AG10803 (cell line): ENCODE measurements around the gene SLC25A43.

Source experiments
- DNase-seq: peaks from one replicate; pipeline ENCODE4 v3.0.0; 2010; ENCODE audit warnings: low read depth
- H3K4me3 ChIP-seq: 2 replicates; pipeline ENCODE4 v1.5.1; 2011; ENCODE audit warnings: mild to moderate bottlenecking, low read length, control low read depth
- TF ChIP-seq, protein P1 (sequence below): conservative IDR thresholded peaks from 2 replicates; pipeline ENCODE4 v1.5.1; 2011; ENCODE audit warnings: mild to moderate bottlenecking, low read length, control low read depth, inconsistent platforms

The SLC25A43 gene

DNA sequence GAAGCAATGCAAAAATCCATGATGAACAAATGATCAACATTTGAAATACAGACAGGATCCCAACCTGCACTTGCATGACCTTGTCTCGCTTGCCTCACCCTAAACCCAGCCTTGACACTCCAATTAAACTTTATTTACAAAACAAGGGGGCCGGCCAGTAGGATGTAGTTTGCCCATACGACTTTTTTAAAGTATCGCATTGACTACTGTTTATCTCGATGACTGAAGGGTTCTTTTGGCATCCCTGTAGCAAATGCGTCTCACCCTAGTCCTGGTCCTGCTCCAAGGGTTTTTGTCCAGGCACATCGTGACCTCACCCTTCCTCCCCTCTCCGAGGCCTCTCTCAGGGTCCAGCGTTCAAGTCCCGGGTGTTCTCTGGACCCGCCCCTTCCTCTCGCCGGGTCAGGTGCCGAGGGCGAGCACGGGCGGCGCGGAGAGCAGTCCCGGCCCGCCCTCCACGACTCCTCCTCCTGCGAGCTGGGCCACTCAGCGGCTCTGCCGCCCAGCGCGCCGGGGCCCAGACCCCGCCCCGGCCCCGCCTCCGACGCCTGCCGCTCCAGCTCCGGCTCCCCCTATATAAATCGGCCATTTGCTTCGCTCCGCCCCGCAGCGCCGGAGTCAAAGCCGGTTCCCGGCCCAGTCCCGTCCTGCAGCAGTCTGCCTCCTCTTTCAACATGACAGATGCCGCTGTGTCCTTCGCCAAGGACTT, 68.9 kb downstream of the SLC25A43 start, which contains the start of gene SLC25A5:
Gene SLC25A5, plus strand, starts transcription at position 603 of the 709 bp plus-strand sequence. Its CDS starts 72 bp downstream, at position 675.
- peak within 1 kb of the TSS; percentile 82 for H3K4me3 ChIP-seq
- DNase-seq, result peak; percentile 76
- TF ChIP-seq, protein P1, sequence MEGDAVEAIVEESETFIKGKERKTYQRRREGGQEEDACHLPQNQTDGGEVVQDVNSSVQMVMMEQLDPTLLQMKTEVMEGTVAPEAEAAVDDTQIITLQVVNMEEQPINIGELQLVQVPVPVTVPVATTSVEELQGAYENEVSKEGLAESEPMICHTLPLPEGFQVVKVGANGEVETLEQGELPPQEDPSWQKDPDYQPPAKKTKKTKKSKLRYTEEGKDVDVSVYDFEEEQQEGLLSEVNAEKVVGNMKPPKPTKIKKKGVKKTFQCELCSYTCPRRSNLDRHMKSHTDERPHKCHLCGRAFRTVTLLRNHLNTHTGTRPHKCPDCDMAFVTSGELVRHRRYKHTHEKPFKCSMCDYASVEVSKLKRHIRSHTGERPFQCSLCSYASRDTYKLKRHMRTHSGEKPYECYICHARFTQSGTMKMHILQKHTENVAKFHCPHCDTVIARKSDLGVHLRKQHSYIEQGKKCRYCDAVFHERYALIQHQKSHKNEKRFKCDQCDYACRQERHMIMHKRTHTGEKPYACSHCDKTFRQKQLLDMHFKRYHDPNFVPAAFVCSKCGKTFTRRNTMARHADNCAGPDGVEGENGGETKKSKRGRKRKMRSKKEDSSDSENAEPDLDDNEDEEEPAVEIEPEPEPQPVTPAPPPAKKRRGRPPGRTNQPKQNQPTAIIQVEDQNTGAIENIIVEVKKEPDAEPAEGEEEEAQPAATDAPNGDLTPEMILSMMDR, result no peak

DNA sequence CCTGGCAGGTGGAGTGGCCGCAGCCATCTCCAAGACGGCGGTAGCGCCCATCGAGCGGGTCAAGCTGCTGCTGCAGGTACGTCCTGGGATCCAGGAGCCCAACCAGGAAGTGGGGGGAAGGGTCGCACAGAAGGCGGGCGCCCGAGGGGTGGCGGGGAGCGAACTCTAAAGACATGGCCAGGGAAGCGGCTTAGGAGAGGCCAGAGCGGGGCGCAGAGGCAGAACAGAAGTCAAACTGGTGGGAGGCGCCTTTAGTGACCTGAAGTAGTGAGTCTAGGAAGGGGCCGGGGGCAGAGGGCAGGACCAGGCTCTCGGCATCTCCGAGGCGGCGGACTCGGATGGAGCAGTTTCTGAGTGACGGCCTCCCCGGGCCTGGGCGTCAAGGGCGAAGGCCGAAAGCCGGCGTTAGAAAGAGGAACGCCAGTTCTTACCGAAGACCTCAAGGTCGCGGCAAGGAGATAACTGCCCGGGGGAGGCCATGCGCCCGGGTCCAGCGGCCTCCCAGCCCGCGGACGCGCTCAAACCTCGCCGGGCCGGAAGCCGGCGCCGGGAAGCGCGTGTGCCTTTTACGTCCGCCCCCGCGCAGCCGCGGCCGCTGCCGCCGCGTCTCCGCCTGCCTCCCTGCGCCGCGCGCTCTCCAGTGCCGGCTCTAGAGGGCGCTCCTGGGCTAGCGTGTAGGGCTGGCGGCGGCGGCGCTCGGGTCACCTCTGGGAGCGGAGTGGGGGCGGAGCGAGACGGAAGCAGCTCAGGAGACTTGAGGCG, 69.6 kb downstream of the SLC25A43 start:
- peak; percentile 72 for DNase-seq
- H3K4me3 ChIP-seq, result peak overlapping the region; percentile 82
- TF ChIP-seq, protein P1, result peak; percentile 29; the same call in 1 of the 2 replicates

DNA sequence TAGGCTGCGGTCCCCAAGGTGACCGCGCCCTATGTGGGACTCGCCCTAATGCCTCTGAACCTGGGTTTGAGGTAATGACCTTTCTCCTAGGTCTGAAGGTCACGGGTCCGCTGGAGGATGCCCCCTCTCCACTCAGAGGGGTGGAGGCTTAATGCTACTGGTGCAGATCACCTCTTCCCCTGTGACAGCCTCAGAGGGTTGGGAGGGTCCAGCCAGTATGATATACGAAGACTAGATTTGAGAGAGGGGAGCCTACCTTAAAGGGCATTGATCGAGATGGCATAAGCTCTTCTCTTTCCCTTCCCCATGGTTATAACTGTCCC, 70.1 kb downstream of the SLC25A43 start:
- no peak for DNase-seq
- H3K4me3 ChIP-seq, result peak overlapping the region; percentile 69
- TF ChIP-seq, protein P1, result no peak

DNA sequence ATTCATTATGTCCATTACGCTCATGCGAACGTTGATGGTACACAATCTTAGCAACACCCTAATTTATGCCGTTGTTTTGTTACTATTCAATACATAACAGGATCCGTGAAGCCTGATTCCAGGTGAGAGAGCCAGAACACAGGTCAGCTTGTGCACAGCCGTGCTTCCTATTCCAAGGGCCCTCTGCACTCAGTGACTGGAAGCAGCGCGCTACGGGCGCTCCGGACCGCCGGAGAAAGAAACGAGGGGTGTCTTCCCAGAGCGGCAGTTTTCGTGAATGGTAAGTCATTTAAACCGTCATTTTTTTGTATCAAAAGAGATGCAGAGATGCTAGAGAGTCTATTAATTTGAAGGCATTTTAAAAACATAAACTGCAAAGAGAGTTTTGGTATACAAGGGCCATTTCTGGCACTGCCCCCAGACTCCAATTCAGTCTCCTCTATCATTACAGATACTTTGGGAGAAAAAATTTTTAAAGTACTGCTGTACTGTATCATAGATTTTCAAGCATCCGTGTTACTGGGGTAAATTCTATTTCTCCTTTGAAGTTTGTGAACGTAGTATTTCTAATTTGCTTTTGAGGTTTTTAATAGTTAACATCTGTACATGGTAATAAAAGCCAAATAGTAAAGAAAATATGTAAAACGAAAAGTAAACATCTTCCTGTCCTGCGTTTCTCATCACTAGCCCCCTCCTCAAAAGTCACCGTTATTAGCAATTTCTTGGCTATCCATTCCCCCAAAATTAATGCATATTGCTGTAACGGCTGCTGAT, 75.7 kb downstream of the SLC25A43 start:
- no peak overlapping the region for H3K4me3 ChIP-seq
- DNase-seq, result no peak
- TF ChIP-seq, protein P1, result no peak

DNA sequence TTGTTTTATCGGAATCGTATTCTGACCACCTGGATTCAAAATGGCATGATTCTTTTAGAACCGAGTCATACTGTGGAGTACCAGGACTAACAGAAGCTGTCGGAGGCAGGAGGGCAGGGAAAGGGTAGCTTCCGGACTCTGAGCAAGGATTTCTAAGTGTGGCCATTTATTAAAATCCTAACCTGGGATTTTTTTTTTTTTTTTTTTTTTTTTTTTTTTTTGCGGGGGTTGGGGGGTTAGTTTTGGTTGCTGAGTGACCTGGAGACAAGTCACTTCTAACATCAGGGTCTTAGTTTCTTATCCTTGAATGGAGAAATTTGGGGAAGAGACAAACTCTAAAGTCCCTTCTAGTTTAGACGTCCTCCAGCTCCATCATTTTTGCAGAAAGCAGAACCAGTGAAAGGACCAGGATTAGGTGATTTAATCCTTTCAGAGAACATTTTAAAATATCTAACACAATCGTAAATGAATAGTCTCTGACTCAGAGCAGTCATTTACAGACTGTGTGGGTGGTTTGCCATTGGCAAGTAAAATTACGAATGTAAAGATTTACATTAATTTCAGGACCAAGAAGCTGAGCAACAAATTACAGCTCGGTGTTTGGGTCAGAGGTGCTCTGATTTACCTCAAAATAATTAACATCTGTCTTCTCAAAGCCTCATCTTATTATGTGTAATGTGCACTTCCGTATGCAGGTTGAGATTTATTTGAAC, 76.4 kb downstream of the SLC25A43 start:
- H3K4me3 ChIP-seq, result no peak overlapping the region
- DNase-seq, result no peak
- TF ChIP-seq, protein P1, result no peak

DNA sequence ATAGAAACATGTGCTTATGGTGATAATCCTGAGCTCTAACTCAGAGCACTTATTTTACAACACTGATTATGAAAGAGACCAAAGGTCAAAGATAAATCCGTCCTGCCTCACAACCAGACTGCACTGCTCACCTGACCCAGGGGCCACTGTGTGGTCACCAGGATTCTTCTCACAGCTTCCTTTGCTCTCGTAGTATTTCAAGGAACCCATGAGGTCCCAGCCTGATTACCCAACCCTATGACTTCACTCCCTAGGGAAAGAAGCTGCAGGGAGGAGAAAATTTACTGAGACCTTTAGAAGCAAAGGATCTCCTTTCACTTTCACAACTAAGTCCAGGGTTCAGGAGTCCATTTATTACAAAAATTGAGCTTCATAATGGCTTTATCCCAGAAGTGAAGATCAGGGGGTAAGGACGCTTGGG, 78.7 kb downstream of the SLC25A43 start:
- peak; percentile 73 for DNase-seq
- TF ChIP-seq, protein P1, result no peak
- H3K4me3 ChIP-seq, result no peak overlapping the region
